HepG2 (cell line): ENCODE data around the gene EPB41L2. TPM values are rescaled to one million over a fixed set of nuclear protein-coding genes. Genes with fewer than 3 reads are reported as not detected.

ENCODE experiments used
- CTCF ChIP-seq: sonication (generic); formaldehyde crosslinking; IDR thresholded peaks from 2 replicates; pipeline ENCODE4 v1.5.0; 2020; ENCODE audit warnings: mild to moderate bottlenecking, missing genetic modification reagents, moderate library complexity
- EHMT2 ChIP-seq: fragments of 200-600 bp; sonication (generic); IDR thresholded peaks from 2 replicates; pipeline ENCODE4 v1.7.0; 2017; ENCODE audit warnings: antibody characterized with exemption, low read depth, low read length, borderline replicate concordance
- ETV5 ChIP-seq: IDR thresholded peaks from 2 replicates; pipeline ENCODE4 v1.6.1; 2018; ENCODE audit warnings: missing biosample characterization, missing genetic modification reagents, inconsistent platforms, borderline replicate concordance
- HBP1 ChIP-seq: IDR thresholded peaks from 2 replicates; pipeline ENCODE4 v1.6.1; 2016; ENCODE audit warnings: low read depth, control low read depth
- IKZF1 ChIP-seq: fragments of 450-650 bp; IDR thresholded peaks from 2 replicates; pipeline ENCODE4 v1.7.1; 2016
- KLF9 ChIP-seq: IDR thresholded peaks from 2 replicates; pipeline ENCODE4 v1.6.1; 2016; ENCODE audit warnings: low read depth
- LCORL ChIP-seq, 2 experiments: fragments of 450-650 bp in 1 of 2; sonication (generic) in 1 of 2; formaldehyde crosslinking in 1 of 2; IDR thresholded peaks; 2 replicates each; pipeline versions ENCODE4 v1.5.0 to v1.6.1; 2017 to 2020; ENCODE audit warnings: antibody characterized with exemption in 1 of 2, missing genetic modification reagents in 1 of 2
- MAZ ChIP-seq, 2 experiments: sonication (generic) in 1 of 2; formaldehyde crosslinking in 1 of 2; IDR thresholded peaks; 2 replicates each; pipeline versions ENCODE4 v1.5.0 to v1.6.1; 2012 to 2020; ENCODE audit warnings: low read depth in 2 of 2, mild to moderate bottlenecking in 2 of 2, borderline replicate concordance in 1 of 2, improper control_type of control experiment in 1 of 2, low read length in 1 of 2, missing genetic modification reagents in 1 of 2, moderate library complexity in 1 of 2
- MIER2 ChIP-seq: IDR thresholded peaks from 2 replicates; pipeline ENCODE4 v1.6.1; 2016; ENCODE audit warnings: missing biosample characterization, missing genetic modification reagents
- RORA ChIP-seq: sonication (generic); formaldehyde crosslinking; IDR thresholded peaks from 2 replicates; pipeline ENCODE4 v1.5.0; 2020; ENCODE audit warnings: mild to moderate bottlenecking, missing genetic modification reagents, moderate library complexity
- SP2 ChIP-seq: sonication (generic); formaldehyde crosslinking; IDR thresholded peaks from 2 replicates; pipeline ENCODE4 v1.5.1; 2020; ENCODE audit warnings: mild to moderate bottlenecking, missing genetic modification reagents
- SRY ChIP-seq: sonication (generic); formaldehyde crosslinking; IDR thresholded peaks from 2 replicates; pipeline ENCODE4 v1.8.0; 2022; ENCODE audit warnings: mild to moderate bottlenecking, missing genetic modification reagents
- TGIF2 ChIP-seq: IDR thresholded peaks from 2 replicates; pipeline ENCODE4 v1.6.1; 2016; ENCODE audit warnings: control low read depth, missing compliant biosample characterization
- XRCC5 ChIP-seq: fragments of 200-400 bp; formaldehyde crosslinking; optimal IDR thresholded peaks from 2 replicates; pipeline ENCODE3; 2017; ENCODE audit warnings: mild to moderate bottlenecking, low read length
- ZNF20 ChIP-seq: sonication (generic); formaldehyde crosslinking; IDR thresholded peaks from 2 replicates; pipeline ENCODE4 v1.4.0; 2020; ENCODE audit warnings: mild to moderate bottlenecking, moderate library complexity, missing genetic modification reagents
- ZNF292 ChIP-seq: sonication (generic); formaldehyde crosslinking; IDR thresholded peaks from 2 replicates; pipeline ENCODE4 v1.8.1; 2022; ENCODE audit warnings: mild to moderate bottlenecking, low read depth, missing genetic modification reagents, borderline replicate concordance
- ZNF354B ChIP-seq: sonication (generic); formaldehyde crosslinking; IDR thresholded peaks from 2 replicates; pipeline ENCODE4 v1.8.0; 2022; ENCODE audit warnings: mild to moderate bottlenecking, missing genetic modification reagents
- ZNF740 ChIP-seq: sonication (generic); formaldehyde crosslinking; IDR thresholded peaks from 2 replicates; pipeline ENCODE4 v1.4.0; 2020; ENCODE audit warnings: missing genetic modification reagents
- ZZZ3 ChIP-seq: sonication (generic); formaldehyde crosslinking; IDR thresholded peaks from 2 replicates; pipeline ENCODE4 v1.4.0; 2020; ENCODE audit warnings: missing genetic modification reagents, mild to moderate bottlenecking, borderline replicate concordance
- polyA plus RNA-seq, 8 experiments: library from polyadenylated mRNA; depleted of rRNA in 3 of 8; stranded (reverse) in 7 of 8; unstranded in 1 of 8; fragments of >200 nt; fragmentation: Illumina TruSeq in 4 of 8; extraction: Trizol in 4 of 8; gene quantifications; 2 replicates each; pipeline versions ENCODE4 v1.2.1 to v1.2.3, GENCODE V29; 2011 to 2016; ENCODE audit warnings: low read depth in 4 of 8, missing spikeins in 1 of 8, mixed read lengths in 1 of 8; ENCODE audit not compliant: insufficient read depth in 1 of 8
- total RNA-seq, 5 experiments: library from RNA; depleted of rRNA; stranded (reverse); fragments of >200 nt; fragmentation: Illumina TruSeq; extraction: Trizol; gene quantifications; 2 replicates each; pipeline ENCODE4 v1.2.3, GENCODE V29; 2016; ENCODE audit warnings: low read depth in 1 of 5
- TF ChIP-seq, protein P1 (sequence below): sonication (generic); IDR thresholded peaks from 2 replicates; pipeline ENCODE4 v1.6.1; 2016; ENCODE audit warnings: low read depth, borderline replicate concordance
- TF ChIP-seq, protein P2 (sequence below): sonication (generic); formaldehyde crosslinking; IDR thresholded peaks from 2 replicates; pipeline ENCODE4; 2020; ENCODE audit warnings: missing genetic modification reagents, mild to moderate bottlenecking, borderline replicate concordance

EPB41L2 gene
- total and polyA plus RNA-seq, 2 of the 13 experiments (the other 11 are each of a cell fraction or from before 2014, with no cell fraction given), result 41.7 to 56.4 TPM

DNA sequence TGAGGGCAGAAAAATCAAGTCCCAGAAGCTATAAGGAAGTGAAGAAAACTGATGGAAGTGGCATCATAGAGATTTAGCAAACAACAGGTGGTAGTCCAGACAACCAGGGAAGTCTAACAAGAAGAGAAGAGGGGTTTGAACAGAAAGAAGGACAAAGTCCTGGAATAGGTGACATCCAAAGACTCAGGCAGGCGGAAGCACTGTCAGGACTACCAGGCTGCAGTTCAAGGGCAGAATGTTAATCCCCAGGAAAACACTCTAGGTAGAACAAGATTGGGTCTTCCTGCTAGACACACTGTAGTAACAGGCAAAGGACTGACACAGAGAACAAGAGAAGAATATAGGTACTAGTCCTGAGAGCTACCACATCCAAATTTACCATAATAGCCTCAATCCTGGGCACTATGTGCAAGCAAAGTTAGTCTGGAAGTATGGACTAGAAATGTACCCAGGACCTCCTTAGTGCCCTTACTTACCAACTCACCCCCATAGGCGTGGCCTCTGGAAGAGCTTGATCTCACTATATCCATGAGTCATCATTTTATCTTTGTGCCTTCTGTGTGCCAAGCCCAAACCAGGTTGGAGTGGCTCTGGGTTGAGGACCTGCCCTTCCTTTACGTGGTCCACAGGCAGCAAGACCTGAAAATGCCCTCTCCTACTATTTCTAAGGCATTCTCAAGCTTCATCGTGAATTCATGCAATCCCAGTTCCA lies 2.2 kb upstream of the EPB41L2 start (continued):
- no peak for TF ChIP-seq ZNF20 (CRISPR knock-in tag)
- TF ChIP-seq MIER2 (CRISPR knock-in tag), result peak; percentile 69; the same call in 1 of the 2 replicates
- no peak for TF ChIP-seq CTCF (CRISPR knock-in tag)
- TF ChIP-seq ZNF354B (CRISPR knock-in tag), result no peak
- peak; percentile 44; the same call in 1 of the 2 replicates for TF ChIP-seq EHMT2
- TF ChIP-seq SRY (CRISPR knock-in tag), result no peak
- TF ChIP-seq MAZ (IDR thresholded peaks at IDR 0.05; ENCODE audit: borderline replicate concordance, low read depth, low read length), result no peak
- TF ChIP-seq MAZ (CRISPR knock-in tag; IDR thresholded peaks at IDR 0.05; ENCODE audit: low read depth), result no peak
- no peak for TF ChIP-seq IKZF1
- no peak for TF ChIP-seq ZZZ3 (CRISPR knock-in tag)
- peak; percentile 92 for TF ChIP-seq ZNF292 (CRISPR knock-in tag)
- no peak for TF ChIP-seq XRCC5
- TF ChIP-seq, protein P1, sequence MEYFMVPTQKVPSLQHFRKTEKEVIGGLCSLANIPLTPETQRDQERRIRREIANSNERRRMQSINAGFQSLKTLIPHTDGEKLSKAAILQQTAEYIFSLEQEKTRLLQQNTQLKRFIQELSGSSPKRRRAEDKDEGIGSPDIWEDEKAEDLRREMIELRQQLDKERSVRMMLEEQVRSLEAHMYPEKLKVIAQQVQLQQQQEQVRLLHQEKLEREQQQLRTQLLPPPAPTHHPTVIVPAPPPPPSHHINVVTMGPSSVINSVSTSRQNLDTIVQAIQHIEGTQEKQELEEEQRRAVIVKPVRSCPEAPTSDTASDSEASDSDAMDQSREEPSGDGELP, result peak; percentile 58; the same call in 1 of the 2 replicates
- no peak for TF ChIP-seq SP2 (CRISPR knock-in tag)
- no peak for TF ChIP-seq KLF9 (CRISPR knock-in tag)
- no peak for TF ChIP-seq RORA (CRISPR knock-in tag)
- no peak for TF ChIP-seq LCORL (IDR thresholded peaks at IDR 0.05)
- TF ChIP-seq LCORL (CRISPR knock-in tag; IDR thresholded peaks at IDR 0.05), result peak; percentile 83
- peak; percentile 96 for TF ChIP-seq ETV5 (CRISPR knock-in tag)
- no peak for TF ChIP-seq TGIF2 (CRISPR knock-in tag)
- TF ChIP-seq, protein P2, sequence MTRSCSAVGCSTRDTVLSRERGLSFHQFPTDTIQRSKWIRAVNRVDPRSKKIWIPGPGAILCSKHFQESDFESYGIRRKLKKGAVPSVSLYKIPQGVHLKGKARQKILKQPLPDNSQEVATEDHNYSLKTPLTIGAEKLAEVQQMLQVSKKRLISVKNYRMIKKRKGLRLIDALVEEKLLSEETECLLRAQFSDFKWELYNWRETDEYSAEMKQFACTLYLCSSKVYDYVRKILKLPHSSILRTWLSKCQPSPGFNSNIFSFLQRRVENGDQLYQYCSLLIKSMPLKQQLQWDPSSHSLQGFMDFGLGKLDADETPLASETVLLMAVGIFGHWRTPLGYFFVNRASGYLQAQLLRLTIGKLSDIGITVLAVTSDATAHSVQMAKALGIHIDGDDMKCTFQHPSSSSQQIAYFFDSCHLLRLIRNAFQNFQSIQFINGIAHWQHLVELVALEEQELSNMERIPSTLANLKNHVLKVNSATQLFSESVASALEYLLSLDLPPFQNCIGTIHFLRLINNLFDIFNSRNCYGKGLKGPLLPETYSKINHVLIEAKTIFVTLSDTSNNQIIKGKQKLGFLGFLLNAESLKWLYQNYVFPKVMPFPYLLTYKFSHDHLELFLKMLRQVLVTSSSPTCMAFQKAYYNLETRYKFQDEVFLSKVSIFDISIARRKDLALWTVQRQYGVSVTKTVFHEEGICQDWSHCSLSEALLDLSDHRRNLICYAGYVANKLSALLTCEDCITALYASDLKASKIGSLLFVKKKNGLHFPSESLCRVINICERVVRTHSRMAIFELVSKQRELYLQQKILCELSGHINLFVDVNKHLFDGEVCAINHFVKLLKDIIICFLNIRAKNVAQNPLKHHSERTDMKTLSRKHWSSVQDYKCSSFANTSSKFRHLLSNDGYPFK (CRISPR knock-in tag), result no peak
- no peak for TF ChIP-seq ZNF740 (CRISPR knock-in tag)
- no peak for TF ChIP-seq HBP1
